DOHH2 (cell line): Measurements from ENCODE around the gene KCP.
A peak's percentile ranks its signal among the peaks of the same experiment; 100 is the strongest.

ENCODE experiments used
- H3F3A ChIP-seq: fragments of 200-600 bp; sonication (generic), shearing (Covaris generic); 2 replicates; pipeline ENCODE4 v1.6.0; 2016; ENCODE audit warnings: antibody characterized with exemption, mild to moderate bottlenecking; ENCODE audit not compliant: control insufficient read depth, insufficient read depth
- H3K27ac ChIP-seq: fragments of 200-600 bp; sonication (generic); 2 replicates; pipeline ENCODE4 v1.5.1; 2014; ENCODE audit warnings: low read depth, mild to moderate bottlenecking, low read length, moderate library complexity
- H3K27me3 ChIP-seq: fragments of 200-600 bp; sonication (generic); 2 replicates; pipeline ENCODE4 v1.6.1; 2014; ENCODE audit warnings: mild to moderate bottlenecking, low read length, mixed read lengths; ENCODE audit not compliant: control insufficient read depth
- H3K36me3 ChIP-seq: fragments of 200-600 bp; sonication (generic); 2 replicates; pipeline ENCODE4 v1.6.1; 2014; ENCODE audit warnings: mild to moderate bottlenecking, low read length, moderate library complexity, mixed read lengths; ENCODE audit not compliant: control insufficient read depth
- H3K4me1 ChIP-seq: fragments of 200-600 bp; sonication (generic); 2 replicates; pipeline ENCODE4 v1.6.1; 2014; ENCODE audit warnings: mild to moderate bottlenecking, low read length, mixed read lengths; ENCODE audit not compliant: control insufficient read depth
- H3K4me2 ChIP-seq: fragments of 200-600 bp; sonication (generic); 2 replicates; pipeline ENCODE4 v1.6.0; 2014; ENCODE audit warnings: mild to moderate bottlenecking, low read length, moderate library complexity
- H3K4me3 ChIP-seq: fragments of 200-600 bp; sonication (generic); 2 replicates; pipeline ENCODE4 v1.5.1; 2014; ENCODE audit warnings: mild to moderate bottlenecking, low read length, mixed read lengths
- H3K79me2 ChIP-seq: fragments of 200-600 bp; sonication (generic); 2 replicates; pipeline ENCODE4 v1.6.1; 2014; ENCODE audit warnings: mild to moderate bottlenecking, low read length, mixed read lengths; ENCODE audit not compliant: control insufficient read depth
- H3K9me2 ChIP-seq: fragments of 200-600 bp; sonication (generic); replicated peaks from 2 replicates; pipeline ENCODE4 v1.6.1; 2014; ENCODE audit warnings: mild to moderate bottlenecking, low read length, mixed read lengths; ENCODE audit not compliant: control insufficient read depth
- H3K9me3 ChIP-seq: fragments of 200-600 bp; sonication (generic); 2 replicates; pipeline ENCODE4 v1.6.1; 2014; ENCODE audit warnings: antibody characterized with exemption, low read length, mixed read lengths; ENCODE audit not compliant: control insufficient read depth, insufficient read depth
- H4K20me1 ChIP-seq: fragments of 200-600 bp; sonication (generic); 2 replicates; pipeline ENCODE4 v1.6.0; 2014; ENCODE audit warnings: low read depth, mild to moderate bottlenecking, antibody characterized with exemption, low read length, moderate library complexity; ENCODE audit not compliant: control insufficient read depth, insufficient read depth
- CTCF ChIP-seq: fragments of 200-600 bp; sonication (generic); IDR thresholded peaks from one replicate; pipeline ENCODE4 v1.5.1; 2014; ENCODE audit warnings: antibody characterized with exemption, mild to moderate bottlenecking, low read depth, low read length; ENCODE audit not compliant: poor library complexity, severe bottlenecking
- EZH2phosphoT487 ChIP-seq: fragments of 200-600 bp; sonication (generic); IDR thresholded peaks from 2 replicates; pipeline ENCODE4 v1.6.1; 2017; ENCODE audit warnings: borderline replicate concordance, mild to moderate bottlenecking, antibody characterized with exemption, low read length, moderate library complexity, mixed read lengths

Gene KCP

DNA sequence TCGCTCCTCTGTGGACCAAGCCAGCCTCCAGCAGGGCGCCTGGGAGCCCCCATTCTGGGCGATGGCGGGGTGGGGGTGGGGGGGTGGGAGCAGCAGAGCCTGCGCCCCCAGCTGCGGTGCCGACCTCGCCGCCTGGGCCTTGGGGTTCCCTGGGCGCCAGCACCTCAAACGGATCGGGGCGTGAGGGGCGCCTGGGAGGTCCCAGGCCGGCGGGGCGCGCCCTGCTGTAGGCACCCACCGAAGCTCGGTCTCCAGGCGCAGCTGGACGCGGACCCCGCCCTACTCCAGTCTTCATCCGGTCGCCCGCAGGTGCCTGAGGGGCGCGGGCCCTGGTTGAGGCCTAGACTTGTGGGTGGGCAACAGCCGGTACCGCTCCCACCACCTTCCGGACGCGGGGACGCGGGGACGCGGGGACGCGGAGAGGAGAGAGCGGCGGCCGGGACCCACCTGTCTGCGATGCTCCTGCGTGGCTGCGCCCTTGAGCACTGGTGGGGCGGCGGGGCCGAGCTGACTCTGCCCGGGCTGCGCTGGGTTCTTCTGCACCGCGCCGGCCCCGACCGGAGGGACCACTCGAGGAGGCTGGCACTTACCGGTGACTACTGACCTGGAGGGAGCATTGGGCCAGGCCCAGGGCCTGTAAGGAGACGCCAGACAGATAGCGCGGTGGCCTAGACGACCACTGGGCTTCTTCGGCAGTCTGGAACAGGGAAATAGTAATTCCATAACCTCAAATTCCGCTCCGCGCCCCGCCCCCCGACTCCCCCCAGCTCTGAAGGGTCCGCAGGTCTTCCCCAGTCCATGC is 5.5 kb upstream of the KCP start:
- Histone ChIP-seq H3K79me2 (no peaks in the 10 kb centered on the region), H3K36me3 (no peaks in the 10 kb centered on the region), H3K4me2 (no peak overlapping the region), H3K9me2 (no peaks in the 10 kb centered on the region), H3K27ac (no peak overlapping the region), H3K4me3 (no peak overlapping the region), H3K27me3 (peaks cover 51% of the 10 kb centered on the region), H3K4me1 (peaks cover 10% of the 10 kb centered on the region), H4K20me1 (no peaks in the 10 kb centered on the region), H3K9me3 (no peaks in the 10 kb centered on the region), H3F3A (no peaks in the 10 kb centered on the region)
- no peak for TF ChIP-seq EZH2phosphoT487
- no peak for TF ChIP-seq CTCF

GRCh38 chr7:128915271-128915819 is 4.8 kb upstream of the KCP start:
- Histone ChIP-seq H3K79me2 (no peaks in the 10 kb centered on the region), H3F3A (no peaks in the 10 kb centered on the region), H3K27me3 (peaks cover 44% of the 10 kb centered on the region), H3K9me2 (no peaks in the 10 kb centered on the region), H3K4me3 (no peak overlapping the region), H4K20me1 (no peaks in the 10 kb centered on the region), H3K4me2 (no peak overlapping the region), H3K9me3 (no peaks in the 10 kb centered on the region), H3K36me3 (no peaks in the 10 kb centered on the region), H3K4me1 (peaks cover 10% of the 10 kb centered on the region), H3K27ac (no peak overlapping the region)
- TF ChIP-seq EZH2phosphoT487 (peak; percentile 96), CTCF (no peak)

DNA sequence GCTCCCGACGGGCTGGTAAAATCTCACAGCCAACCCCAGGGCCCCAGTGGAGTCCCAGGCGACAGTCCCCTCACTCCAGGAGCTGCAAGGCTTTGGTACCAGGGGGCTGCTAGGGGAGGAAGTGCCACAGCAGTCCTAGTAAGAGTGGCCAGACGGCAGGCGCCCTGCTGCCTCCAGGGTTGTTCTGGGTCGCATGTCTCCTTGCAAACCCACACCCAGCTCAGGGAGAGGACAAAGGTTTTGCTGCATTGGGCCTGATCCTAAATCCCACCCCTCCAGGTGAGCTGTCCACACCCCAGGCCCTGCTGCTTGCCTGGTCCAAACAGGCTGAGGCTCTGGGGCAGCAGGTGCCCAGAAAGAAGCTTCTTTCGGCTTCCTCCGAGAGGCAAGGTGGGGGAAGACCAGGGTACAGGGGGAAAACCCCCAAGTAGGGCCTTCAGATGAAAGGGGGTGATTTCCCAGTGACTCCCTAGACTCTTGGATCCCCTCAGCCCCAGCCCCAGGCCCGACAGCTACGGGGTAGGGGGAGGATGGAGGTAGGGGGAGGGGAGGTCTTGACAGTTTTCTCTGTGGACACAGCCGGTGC is 4.2 kb upstream of the KCP start:
- no peaks in the 10 kb centered on the region for H3K9me3 ChIP-seq
- H3K36me3 ChIP-seq, result no peaks in the 10 kb centered on the region
- H3K27me3 ChIP-seq, result peaks cover 42% of the 10 kb centered on the region
- H3K4me3 ChIP-seq, result no peak overlapping the region
- no peak overlapping the region for H3K4me2 ChIP-seq
- H3K9me2 ChIP-seq, result no peaks in the 10 kb centered on the region
- no peak overlapping the region for H3K27ac ChIP-seq
- H4K20me1 ChIP-seq, result no peaks in the 10 kb centered on the region
- no peaks in the 10 kb centered on the region for H3F3A ChIP-seq
- H3K4me1 ChIP-seq, result peaks cover 7% of the 10 kb centered on the region
- TF ChIP-seq CTCF (no peak), EZH2phosphoT487 (peak; percentile 82; the same call in 1 of the 2 replicates)
- H3K79me2 ChIP-seq, result no peaks in the 10 kb centered on the region
